CMK (cell line): ENCODE measurements around the gene PISD.

Experiments used
- DNase-seq: peaks from one replicate; pipeline ENCODE4 v3.0.0-alpha.2; 2010; ENCODE audit warnings: low read depth

Gene PISD

DNA sequence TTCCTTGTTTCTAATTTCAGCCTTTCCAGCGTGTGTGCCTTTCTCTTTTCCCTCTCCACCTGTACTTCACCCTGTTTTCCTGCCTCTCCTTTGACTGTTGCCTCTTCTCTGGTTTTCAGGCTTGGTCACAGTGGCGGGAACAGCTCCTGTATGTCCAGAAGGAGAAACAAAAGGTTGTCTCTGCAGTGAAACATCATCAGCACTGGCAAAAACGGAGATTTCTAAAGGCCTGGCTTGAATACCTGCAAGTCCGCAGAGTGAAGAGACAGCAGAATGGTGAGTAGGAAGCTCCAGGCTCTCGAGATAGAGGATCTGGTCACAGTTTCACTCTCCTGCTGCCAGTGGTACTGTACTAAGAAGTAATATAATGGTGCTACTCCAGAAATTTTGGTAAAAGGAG is 89.1 kb downstream of the PISD start:
- no peak for DNase-seq

DNA sequence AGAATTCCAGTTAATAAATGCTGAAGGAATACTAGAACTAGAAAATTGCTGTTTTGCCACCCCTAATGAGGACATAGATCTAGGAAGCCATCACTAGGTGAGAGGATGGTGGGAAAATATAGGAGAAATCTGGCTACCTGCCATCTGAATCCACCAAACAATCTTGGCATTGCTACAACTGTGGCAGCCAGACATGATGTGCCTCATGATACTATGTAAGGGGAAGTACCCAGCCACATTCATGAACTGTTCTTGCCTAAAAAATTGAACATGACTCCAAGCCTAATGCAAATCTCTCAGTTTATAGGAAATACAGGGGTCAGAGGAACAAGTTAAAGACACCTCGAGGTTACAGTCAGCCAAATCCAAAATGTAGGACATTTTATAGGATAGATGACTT is 92.9 kb downstream of the PISD start:
- DNase-seq = no peak
